ENCODE measurements around the gene MT4.

Gene MT4

DNA sequence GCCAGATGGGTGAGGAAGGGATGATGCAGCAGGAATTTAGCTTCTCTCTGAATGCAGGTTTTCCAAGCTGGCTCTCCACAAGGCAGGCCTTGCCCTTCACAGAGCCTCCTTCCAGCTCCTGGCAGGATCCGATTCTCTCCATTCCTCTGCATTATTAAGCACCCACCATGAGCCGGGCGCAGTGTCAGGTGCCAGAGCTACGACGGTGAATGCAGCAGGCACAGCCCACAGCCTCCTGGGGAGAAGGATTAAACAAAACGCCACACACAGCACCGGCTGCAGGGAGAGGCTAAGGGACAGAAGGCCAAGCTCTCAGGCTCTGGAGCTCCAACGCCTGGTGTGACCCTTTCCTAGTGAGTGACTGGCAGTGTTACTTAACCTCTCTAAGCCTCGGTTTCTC is 36.5 kb downstream of the MT4 start:
- no peak overlapping the region for H3K9ac ChIP-seq (ENCODE audit: low read depth in 1 of 2, low read length in 2 of 2)
- no peak overlapping the region for H3K4me3 ChIP-seq (ENCODE audit: low read depth in 1 of 2, low read length in 2 of 2)
- no peak overlapping the region for H3K27ac ChIP-seq (ENCODE audit: low read depth, low read length)
- no peaks in the 10 kb centered on the region for H3K9me3 ChIP-seq (ENCODE audit: control insufficient read depth in 1 of 2, low read length in 2 of 2)
- no peaks in the 10 kb centered on the region for H3K27me3 ChIP-seq (ENCODE audit: control insufficient read depth in 1 of 2, insufficient read depth in 2 of 2, low read length in 2 of 2)
- no peaks in the 10 kb centered on the region for H3K36me3 ChIP-seq (ENCODE audit: control insufficient read depth in 1 of 2, insufficient read depth in 2 of 2, low read length in 2 of 2)
- H3K4me1 ChIP-seq (ENCODE audit: control insufficient read depth in 1 of 2, insufficient read depth in 2 of 2, low read length in 2 of 2) = peaks cover 0 to 4% of the 10 kb centered on the region in 2 donors

GRCh38 chr16:56603589-56603988 is 38.7 kb downstream of the MT4 start:
- Histone ChIP-seq H3K9ac (ENCODE audit: low read depth in 1 of 2, low read length in 2 of 2) (no peak overlapping the region), H3K36me3 (ENCODE audit: control insufficient read depth in 1 of 2, insufficient read depth in 2 of 2, low read length in 2 of 2) (no peaks in the 10 kb centered on the region), H3K4me3 (ENCODE audit: low read depth in 1 of 2, low read length in 2 of 2) (no peak overlapping the region), H3K27ac (ENCODE audit: low read depth, low read length) (no peak overlapping the region), H3K9me3 (ENCODE audit: control insufficient read depth in 1 of 2, low read length in 2 of 2) (no peaks in the 10 kb centered on the region), H3K4me1 (ENCODE audit: control insufficient read depth in 1 of 2, insufficient read depth in 2 of 2, low read length in 2 of 2) (peaks cover 13 to 18% of the 10 kb centered on the region in 2 donors), H3K27me3 (ENCODE audit: control insufficient read depth in 1 of 2, insufficient read depth in 2 of 2, low read length in 2 of 2) (no peaks in the 10 kb centered on the region)

DNA sequence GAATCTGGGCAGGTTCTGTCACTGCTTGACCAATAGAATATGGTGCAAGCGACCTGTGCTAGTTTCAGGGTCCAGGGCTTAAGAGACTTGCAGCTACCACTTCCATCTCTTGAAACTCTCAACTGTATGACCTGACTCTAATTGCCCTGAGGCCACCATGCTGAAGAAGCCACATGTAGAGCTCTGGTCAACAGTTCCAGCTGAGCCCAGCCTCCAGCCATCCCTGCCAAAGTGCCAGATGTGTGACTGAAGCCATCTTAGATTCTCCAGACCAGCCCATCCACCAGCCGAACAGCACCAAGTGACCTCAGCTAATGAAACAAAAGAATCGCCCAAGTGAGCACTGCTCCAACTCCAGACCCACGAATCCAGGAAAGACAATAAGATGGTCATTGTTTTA is 40.1 kb downstream of the MT4 start:
- no peaks in the 10 kb centered on the region for H3K27me3 ChIP-seq (ENCODE audit: control insufficient read depth in 1 of 2, insufficient read depth in 2 of 2, low read length in 2 of 2)
- peaks cover 13 to 26% of the 10 kb centered on the region in 2 donors for H3K4me1 ChIP-seq (ENCODE audit: control insufficient read depth in 1 of 2, insufficient read depth in 2 of 2, low read length in 2 of 2)
- H3K27ac ChIP-seq (ENCODE audit: low read depth, low read length) = no peak overlapping the region

DNA sequence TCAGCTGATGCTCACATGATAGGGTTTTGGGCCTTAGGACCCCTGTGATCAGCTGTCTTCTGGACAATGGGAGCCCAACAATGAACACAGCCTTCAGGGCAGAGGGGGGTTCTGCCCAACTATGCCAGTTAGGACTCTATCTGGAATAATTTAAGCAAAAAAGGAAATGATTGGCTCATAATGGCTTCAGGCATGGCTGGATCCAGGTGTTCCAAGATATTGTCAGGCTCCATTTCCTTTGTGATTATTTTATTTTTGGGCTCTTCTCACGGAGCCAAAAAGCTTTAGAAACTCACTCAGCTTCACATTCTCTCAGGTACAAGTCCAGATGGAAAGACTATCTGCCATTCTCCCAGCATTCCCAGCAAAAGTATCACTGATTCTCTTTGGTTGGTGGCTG is 40.6 kb downstream of the MT4 start:
- H3K27ac ChIP-seq (ENCODE audit: low read depth, low read length) = peak overlapping the region; percentile 90
- no peak overlapping the region for H3K4me3 ChIP-seq (ENCODE audit: low read depth in 1 of 2, low read length in 2 of 2)
- no peak overlapping the region for H3K9ac ChIP-seq (ENCODE audit: low read depth in 1 of 2, low read length in 2 of 2)
- H3K4me1 ChIP-seq (ENCODE audit: control insufficient read depth in 1 of 2, insufficient read depth in 2 of 2, low read length in 2 of 2) = peaks cover 13 to 31% of the 10 kb centered on the region in 2 donors
- no peaks in the 10 kb centered on the region for H3K27me3 ChIP-seq (ENCODE audit: control insufficient read depth in 1 of 2, insufficient read depth in 2 of 2, low read length in 2 of 2)
- no peaks in the 10 kb centered on the region for H3K9me3 ChIP-seq (ENCODE audit: control insufficient read depth in 1 of 2, low read length in 2 of 2)
- no peaks in the 10 kb centered on the region for H3K36me3 ChIP-seq (ENCODE audit: control insufficient read depth in 1 of 2, insufficient read depth in 2 of 2, low read length in 2 of 2)

More for the DNA sequence above, 40.1 kb downstream of the MT4 start:
- H3K9me3 ChIP-seq (ENCODE audit: control insufficient read depth in 1 of 2, low read length in 2 of 2) = no peaks in the 10 kb centered on the region
- no peaks in the 10 kb centered on the region for H3K36me3 ChIP-seq (ENCODE audit: control insufficient read depth in 1 of 2, insufficient read depth in 2 of 2, low read length in 2 of 2)
- no peak overlapping the region for H3K9ac ChIP-seq (ENCODE audit: low read depth in 1 of 2, low read length in 2 of 2)
- H3K4me3 ChIP-seq (ENCODE audit: low read depth in 1 of 2, low read length in 2 of 2) = no peak overlapping the region

DNA sequence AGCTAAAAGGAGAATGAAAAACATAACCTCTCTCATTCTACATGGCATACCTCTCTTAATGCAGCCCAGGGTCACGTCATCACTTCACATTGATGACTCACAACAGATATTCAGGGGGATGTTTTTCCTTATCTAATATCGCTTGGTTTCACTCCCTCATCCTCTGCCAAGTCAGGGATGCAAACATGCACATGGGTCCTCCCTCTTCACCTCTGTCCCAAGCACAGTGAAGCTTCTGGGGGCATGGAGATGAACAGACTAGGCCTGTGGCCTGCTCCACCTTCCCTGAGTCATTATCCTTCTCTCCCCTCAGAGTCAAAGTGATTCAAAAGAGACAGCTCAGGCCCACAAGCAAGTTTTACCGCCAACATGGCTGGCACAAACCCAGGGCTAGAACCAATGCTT is 41.2 kb downstream of the MT4 start:
- H3K4me1 ChIP-seq (ENCODE audit: control insufficient read depth in 1 of 2, insufficient read depth in 2 of 2, low read length in 2 of 2) = peaks cover 13 to 37% of the 10 kb centered on the region in 2 donors
- no peak overlapping the region for H3K9ac ChIP-seq (ENCODE audit: low read depth in 1 of 2, low read length in 2 of 2)
- H3K27me3 ChIP-seq (ENCODE audit: control insufficient read depth in 1 of 2, insufficient read depth in 2 of 2, low read length in 2 of 2) = no peaks in the 10 kb centered on the region
- H3K27ac ChIP-seq (ENCODE audit: low read depth, low read length) = peak overlapping the region; percentile 90
- no peaks in the 10 kb centered on the region for H3K36me3 ChIP-seq (ENCODE audit: control insufficient read depth in 1 of 2, insufficient read depth in 2 of 2, low read length in 2 of 2)
- no peaks in the 10 kb centered on the region for H3K9me3 ChIP-seq (ENCODE audit: control insufficient read depth in 1 of 2, low read length in 2 of 2)
- no peak overlapping the region for H3K4me3 ChIP-seq (ENCODE audit: low read depth in 1 of 2, low read length in 2 of 2)

GRCh38 chr16:56606476-56607108 is 41.7 kb downstream of the MT4 start:
- H3K27me3 ChIP-seq (ENCODE audit: control insufficient read depth in 1 of 2, insufficient read depth in 2 of 2, low read length in 2 of 2) = no peaks in the 10 kb centered on the region
- H3K27ac ChIP-seq (ENCODE audit: low read depth, low read length) = peak overlapping the region; percentile 90
- peaks cover 18 to 42% of the 10 kb centered on the region in 2 donors for H3K4me1 ChIP-seq (ENCODE audit: control insufficient read depth in 1 of 2, insufficient read depth in 2 of 2, low read length in 2 of 2)
- no peaks in the 10 kb centered on the region for H3K9me3 ChIP-seq (ENCODE audit: control insufficient read depth in 1 of 2, low read length in 2 of 2)
- no peak overlapping the region for H3K4me3 ChIP-seq (ENCODE audit: low read depth in 1 of 2, low read length in 2 of 2)
- no peak overlapping the region for H3K9ac ChIP-seq (ENCODE audit: low read depth in 1 of 2, low read length in 2 of 2)
- H3K36me3 ChIP-seq (ENCODE audit: control insufficient read depth in 1 of 2, insufficient read depth in 2 of 2, low read length in 2 of 2) = no peaks in the 10 kb centered on the region

DNA sequence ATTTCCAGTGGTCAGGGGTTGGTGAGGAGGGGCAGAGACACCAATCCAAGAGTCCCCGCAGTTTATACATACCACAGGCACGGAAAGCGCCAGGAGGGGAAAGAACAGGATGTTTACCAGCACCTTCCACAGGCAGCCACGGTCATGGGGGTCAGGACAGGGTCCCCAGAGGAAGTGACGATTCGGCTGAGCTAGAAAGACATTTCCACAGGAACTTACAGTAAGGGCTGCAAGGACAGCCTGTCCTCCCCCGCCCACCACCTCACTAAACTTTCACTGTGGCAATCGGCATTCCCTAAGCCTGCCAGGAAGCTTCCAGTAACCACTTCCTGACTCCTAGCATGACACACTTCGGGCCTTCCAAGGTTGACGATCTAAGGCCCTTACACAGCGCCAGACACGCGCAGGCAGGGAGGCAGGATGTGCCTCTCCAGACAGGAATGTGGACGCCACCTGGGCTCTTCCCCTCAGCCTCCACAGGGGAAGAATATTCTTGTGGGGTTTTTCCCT is 42.3 kb downstream of the MT4 start:
- Histone ChIP-seq H3K27me3 (ENCODE audit: control insufficient read depth in 1 of 2, insufficient read depth in 2 of 2, low read length in 2 of 2) (no peaks in the 10 kb centered on the region), H3K4me3 (ENCODE audit: low read depth in 1 of 2, low read length in 2 of 2) (no peak overlapping the region), H3K36me3 (ENCODE audit: control insufficient read depth in 1 of 2, insufficient read depth in 2 of 2, low read length in 2 of 2) (no peaks in the 10 kb centered on the region), H3K9ac (ENCODE audit: low read depth in 1 of 2, low read length in 2 of 2) (peak overlapping the region; percentile 9 to 64), H3K27ac (ENCODE audit: low read depth, low read length) (peak overlapping the region; percentile 90), H3K9me3 (ENCODE audit: control insufficient read depth in 1 of 2, low read length in 2 of 2) (no peaks in the 10 kb centered on the region), H3K4me1 (ENCODE audit: control insufficient read depth in 1 of 2, insufficient read depth in 2 of 2, low read length in 2 of 2) (peaks cover 19 to 44% of the 10 kb centered on the region in 2 donors)

- Histone ChIP-seq H3K4me3 (ENCODE audit: low read depth in 1 of 2, low read length in 2 of 2) (peak overlapping the region; percentile 85 to 95), H3K9me3 (ENCODE audit: control insufficient read depth in 1 of 2, low read length in 2 of 2) (no peaks in the 10 kb centered on the region), H3K27ac (ENCODE audit: low read depth, low read length) (peak overlapping the region; percentile 90), H3K9ac (ENCODE audit: low read depth in 1 of 2, low read length in 2 of 2) (peak overlapping the region; percentile 9 to 64), H3K36me3 (ENCODE audit: control insufficient read depth in 1 of 2, insufficient read depth in 2 of 2, low read length in 2 of 2) (no peaks in the 10 kb centered on the region), H3K27me3 (ENCODE audit: control insufficient read depth in 1 of 2, insufficient read depth in 2 of 2, low read length in 2 of 2) (no peaks in the 10 kb centered on the region), H3K4me1 (ENCODE audit: control insufficient read depth in 1 of 2, insufficient read depth in 2 of 2, low read length in 2 of 2) (peaks cover 19 to 44% of the 10 kb centered on the region in 2 donors)
Observed at GRCh38 chr16:56607675-56608042, 42.8 kb downstream of the MT4 start.

GRCh38 chr16:56608043-56608875 is 43.4 kb downstream of the MT4 start, which contains the start of gene MT2A:
Gene MT2A, plus strand, starts transcription at chr16:56608584. Its CDS starts 72 bp downstream, at chr16:56608656.
- no peaks in the 10 kb centered on the region for H3K27me3 ChIP-seq (ENCODE audit: control insufficient read depth in 1 of 2, insufficient read depth in 2 of 2, low read length in 2 of 2)
- H3K9ac ChIP-seq (ENCODE audit: low read depth in 1 of 2, low read length in 2 of 2) = peak within 1 kb of the TSS; percentile 81 to 89
- peak within 1 kb of the TSS; percentile 85 to 95 for H3K4me3 ChIP-seq (ENCODE audit: low read depth in 1 of 2, low read length in 2 of 2)
- H3K27ac ChIP-seq (ENCODE audit: low read depth, low read length) = peak within 1 kb of the TSS; percentile 90
- peaks cover 19 to 44% of the 10 kb centered on the region in 2 donors for H3K4me1 ChIP-seq (ENCODE audit: control insufficient read depth in 1 of 2, insufficient read depth in 2 of 2, low read length in 2 of 2)
- H3K9me3 ChIP-seq (ENCODE audit: control insufficient read depth in 1 of 2, low read length in 2 of 2) = no peaks in the 10 kb centered on the region
- H3K36me3 ChIP-seq (ENCODE audit: control insufficient read depth in 1 of 2, insufficient read depth in 2 of 2, low read length in 2 of 2) = no peaks in the 10 kb centered on the region

GRCh38 chr16:56608876-56609462 is 44.1 kb downstream of the MT4 start:
- H3K27ac ChIP-seq (ENCODE audit: low read depth, low read length) = peak overlapping the region; percentile 81
- no peaks in the 10 kb centered on the region for H3K36me3 ChIP-seq (ENCODE audit: control insufficient read depth in 1 of 2, insufficient read depth in 2 of 2, low read length in 2 of 2)
- H3K4me1 ChIP-seq (ENCODE audit: control insufficient read depth in 1 of 2, insufficient read depth in 2 of 2, low read length in 2 of 2) = peaks cover 19 to 44% of the 10 kb centered on the region in 2 donors
- no peaks in the 10 kb centered on the region for H3K9me3 ChIP-seq (ENCODE audit: control insufficient read depth in 1 of 2, low read length in 2 of 2)
- no peaks in the 10 kb centered on the region for H3K27me3 ChIP-seq (ENCODE audit: control insufficient read depth in 1 of 2, insufficient read depth in 2 of 2, low read length in 2 of 2)
- H3K4me3 ChIP-seq (ENCODE audit: low read depth in 1 of 2, low read length in 2 of 2) = peak overlapping the region; percentile 85 to 95
- H3K9ac ChIP-seq (ENCODE audit: low read depth in 1 of 2, low read length in 2 of 2) = peak overlapping the region; percentile 81 to 89

Measured in duodenal mucosa (tissue), 2 donors.